Measurements from ENCODE around the gene PLVAP.

DNA sequence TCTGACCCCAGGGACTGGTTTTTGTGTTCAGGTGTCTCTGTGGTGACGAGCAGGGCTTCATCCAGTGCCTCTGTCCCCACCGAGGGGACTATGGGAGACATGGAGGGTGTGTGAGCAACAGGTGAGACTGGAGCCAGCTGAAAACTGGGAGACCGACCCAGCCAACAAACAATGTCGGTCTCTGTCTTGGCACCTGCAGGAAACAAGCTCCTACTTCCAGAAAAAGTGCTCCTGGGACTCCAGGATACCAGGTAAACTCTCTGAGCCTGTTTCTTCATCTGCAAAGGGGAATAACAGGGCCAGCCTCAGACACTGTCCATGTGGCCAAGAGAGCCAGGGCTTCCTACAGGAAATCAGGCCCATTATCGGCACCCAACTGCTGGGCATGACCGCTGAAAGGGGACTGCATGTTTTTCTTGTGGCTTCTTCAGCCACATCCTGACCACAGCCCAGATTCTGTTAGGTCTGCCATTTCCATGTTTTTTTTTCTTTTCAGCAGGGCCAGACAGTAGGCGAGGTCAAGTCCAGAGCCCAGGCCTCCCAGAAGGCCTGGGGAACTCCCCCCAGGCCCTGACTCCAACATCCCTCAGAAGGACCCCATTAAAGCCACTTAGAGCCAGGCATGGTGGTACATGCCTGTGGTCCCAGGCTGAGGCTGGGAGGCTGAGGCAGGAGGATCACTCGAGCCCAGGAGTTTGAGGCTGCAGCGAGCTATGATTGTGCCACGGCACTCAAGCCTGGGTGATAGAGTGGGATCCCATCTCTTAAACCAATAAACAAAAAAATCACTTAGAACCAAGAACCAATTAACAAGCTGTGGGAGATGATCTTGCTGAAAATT lies 29.1 kb upstream of the PLVAP start:
- no peak for TF ChIP-seq MXD4 (CRISPR knock-in tag; IDR thresholded peaks at IDR 0.05; ENCODE audit: borderline replicate concordance)
- TF ChIP-seq, protein P1, sequence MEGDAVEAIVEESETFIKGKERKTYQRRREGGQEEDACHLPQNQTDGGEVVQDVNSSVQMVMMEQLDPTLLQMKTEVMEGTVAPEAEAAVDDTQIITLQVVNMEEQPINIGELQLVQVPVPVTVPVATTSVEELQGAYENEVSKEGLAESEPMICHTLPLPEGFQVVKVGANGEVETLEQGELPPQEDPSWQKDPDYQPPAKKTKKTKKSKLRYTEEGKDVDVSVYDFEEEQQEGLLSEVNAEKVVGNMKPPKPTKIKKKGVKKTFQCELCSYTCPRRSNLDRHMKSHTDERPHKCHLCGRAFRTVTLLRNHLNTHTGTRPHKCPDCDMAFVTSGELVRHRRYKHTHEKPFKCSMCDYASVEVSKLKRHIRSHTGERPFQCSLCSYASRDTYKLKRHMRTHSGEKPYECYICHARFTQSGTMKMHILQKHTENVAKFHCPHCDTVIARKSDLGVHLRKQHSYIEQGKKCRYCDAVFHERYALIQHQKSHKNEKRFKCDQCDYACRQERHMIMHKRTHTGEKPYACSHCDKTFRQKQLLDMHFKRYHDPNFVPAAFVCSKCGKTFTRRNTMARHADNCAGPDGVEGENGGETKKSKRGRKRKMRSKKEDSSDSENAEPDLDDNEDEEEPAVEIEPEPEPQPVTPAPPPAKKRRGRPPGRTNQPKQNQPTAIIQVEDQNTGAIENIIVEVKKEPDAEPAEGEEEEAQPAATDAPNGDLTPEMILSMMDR (IDR thresholded peaks at IDR 0.05), result no peak
- no peak for TF ChIP-seq ZNF423 (CRISPR knock-in tag; IDR thresholded peaks at IDR 0.05)
- TF ChIP-seq, protein P2, sequence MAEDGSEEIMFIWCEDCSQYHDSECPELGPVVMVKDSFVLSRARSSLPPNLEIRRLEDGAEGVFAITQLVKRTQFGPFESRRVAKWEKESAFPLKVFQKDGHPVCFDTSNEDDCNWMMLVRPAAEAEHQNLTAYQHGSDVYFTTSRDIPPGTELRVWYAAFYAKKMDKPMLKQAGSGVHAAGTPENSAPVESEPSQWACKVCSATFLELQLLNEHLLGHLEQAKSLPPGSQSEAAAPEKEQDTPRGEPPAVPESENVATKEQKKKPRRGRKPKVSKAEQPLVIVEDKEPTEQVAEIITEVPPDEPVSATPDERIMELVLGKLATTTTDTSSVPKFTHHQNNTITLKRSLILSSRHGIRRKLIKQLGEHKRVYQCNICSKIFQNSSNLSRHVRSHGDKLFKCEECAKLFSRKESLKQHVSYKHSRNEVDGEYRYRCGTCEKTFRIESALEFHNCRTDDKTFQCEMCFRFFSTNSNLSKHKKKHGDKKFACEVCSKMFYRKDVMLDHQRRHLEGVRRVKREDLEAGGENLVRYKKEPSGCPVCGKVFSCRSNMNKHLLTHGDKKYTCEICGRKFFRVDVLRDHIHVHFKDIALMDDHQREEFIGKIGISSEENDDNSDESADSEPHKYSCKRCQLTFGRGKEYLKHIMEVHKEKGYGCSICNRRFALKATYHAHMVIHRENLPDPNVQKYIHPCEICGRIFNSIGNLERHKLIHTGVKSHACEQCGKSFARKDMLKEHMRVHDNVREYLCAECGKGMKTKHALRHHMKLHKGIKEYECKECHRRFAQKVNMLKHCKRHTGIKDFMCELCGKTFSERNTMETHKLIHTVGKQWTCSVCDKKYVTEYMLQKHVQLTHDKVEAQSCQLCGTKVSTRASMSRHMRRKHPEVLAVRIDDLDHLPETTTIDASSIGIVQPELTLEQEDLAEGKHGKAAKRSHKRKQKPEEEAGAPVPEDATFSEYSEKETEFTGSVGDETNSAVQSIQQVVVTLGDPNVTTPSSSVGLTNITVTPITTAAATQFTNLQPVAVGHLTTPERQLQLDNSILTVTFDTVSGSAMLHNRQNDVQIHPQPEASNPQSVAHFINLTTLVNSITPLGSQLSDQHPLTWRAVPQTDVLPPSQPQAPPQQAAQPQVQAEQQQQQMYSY (CRISPR knock-in tag; IDR thresholded peaks at IDR 0.05), result no peak
- TF ChIP-seq TEAD1 (CRISPR knock-in tag; IDR thresholded peaks at IDR 0.05), result no peak
- TF ChIP-seq, protein P3, sequence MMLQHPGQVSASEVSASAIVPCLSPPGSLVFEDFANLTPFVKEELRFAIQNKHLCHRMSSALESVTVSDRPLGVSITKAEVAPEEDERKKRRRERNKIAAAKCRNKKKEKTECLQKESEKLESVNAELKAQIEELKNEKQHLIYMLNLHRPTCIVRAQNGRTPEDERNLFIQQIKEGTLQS (CRISPR knock-in tag; conservative IDR thresholded peaks at IDR 0.05), result no peak
- TF ChIP-seq NR3C1 (CRISPR knock-in tag; conservative IDR thresholded peaks at IDR 0.05; ENCODE audit: low read depth), result no peak
- no peak for TF ChIP-seq TEAD4 (CRISPR knock-in tag; IDR thresholded peaks at IDR 0.05)
